NB4 (cell line): ENCODE measurements around the gene IL22RA2.
"Not testable (repeated sequence)": the region's sequence is repeated elsewhere in the genome, so short reads cannot be mapped to it uniquely, and the experiment has no call there.

Source experiments
- DNase-seq: peaks from one replicate; pipeline ENCODE4 v3.0.0; 2010; ENCODE audit warnings: low read depth
- H3K4me3 ChIP-seq: one replicate; pipeline ENCODE4 v1.5.1; 2011; ENCODE audit warnings: mild to moderate bottlenecking, low read depth, low read length, moderate library complexity
- MYC ChIP-seq: IDR thresholded peaks from 2 replicates; pipeline ENCODE4 v1.6.1; 2011; ENCODE audit warnings: low read depth, low read length
- POLR2A ChIP-seq: IDR thresholded peaks from 2 replicates; pipeline ENCODE4 v1.6.1; 2011; ENCODE audit warnings: mild to moderate bottlenecking; ENCODE audit not compliant: insufficient read length; ENCODE audit errors: extremely low read depth
- TF ChIP-seq, protein P1 (sequence below): IDR thresholded peaks from one replicate; pipeline ENCODE4 v1.5.1; 2012; ENCODE audit warnings: low read depth, low read length
- TF ChIP-seq, protein P2 (sequence below): IDR thresholded peaks from 2 replicates; pipeline ENCODE4 v1.6.1; 2011; ENCODE audit warnings: low read depth, low read length

Gene IL22RA2

DNA sequence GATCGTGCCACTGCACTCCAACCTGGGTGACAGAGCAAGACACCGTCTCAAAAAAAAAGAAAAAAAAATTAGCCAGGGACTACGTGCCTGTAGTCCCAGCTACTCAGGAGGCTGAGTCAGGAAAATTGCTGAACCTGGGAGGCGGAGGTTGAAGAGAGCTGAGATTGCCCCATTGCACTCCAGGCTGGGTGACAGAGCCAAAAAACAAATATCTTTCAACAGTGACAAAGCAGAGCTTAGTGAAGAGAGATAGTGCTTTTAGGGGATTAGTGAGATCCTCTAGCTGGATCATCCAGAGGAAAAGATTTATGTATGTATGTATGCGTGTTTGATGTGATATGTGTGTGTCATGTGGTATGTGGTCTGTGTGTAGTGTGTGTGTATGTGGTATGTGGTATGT lies 56.6 kb downstream of the IL22RA2 start:
- DNase-seq = no peak
- TF ChIP-seq, protein P1, sequence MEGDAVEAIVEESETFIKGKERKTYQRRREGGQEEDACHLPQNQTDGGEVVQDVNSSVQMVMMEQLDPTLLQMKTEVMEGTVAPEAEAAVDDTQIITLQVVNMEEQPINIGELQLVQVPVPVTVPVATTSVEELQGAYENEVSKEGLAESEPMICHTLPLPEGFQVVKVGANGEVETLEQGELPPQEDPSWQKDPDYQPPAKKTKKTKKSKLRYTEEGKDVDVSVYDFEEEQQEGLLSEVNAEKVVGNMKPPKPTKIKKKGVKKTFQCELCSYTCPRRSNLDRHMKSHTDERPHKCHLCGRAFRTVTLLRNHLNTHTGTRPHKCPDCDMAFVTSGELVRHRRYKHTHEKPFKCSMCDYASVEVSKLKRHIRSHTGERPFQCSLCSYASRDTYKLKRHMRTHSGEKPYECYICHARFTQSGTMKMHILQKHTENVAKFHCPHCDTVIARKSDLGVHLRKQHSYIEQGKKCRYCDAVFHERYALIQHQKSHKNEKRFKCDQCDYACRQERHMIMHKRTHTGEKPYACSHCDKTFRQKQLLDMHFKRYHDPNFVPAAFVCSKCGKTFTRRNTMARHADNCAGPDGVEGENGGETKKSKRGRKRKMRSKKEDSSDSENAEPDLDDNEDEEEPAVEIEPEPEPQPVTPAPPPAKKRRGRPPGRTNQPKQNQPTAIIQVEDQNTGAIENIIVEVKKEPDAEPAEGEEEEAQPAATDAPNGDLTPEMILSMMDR = no peak
- TF ChIP-seq, protein P2, sequence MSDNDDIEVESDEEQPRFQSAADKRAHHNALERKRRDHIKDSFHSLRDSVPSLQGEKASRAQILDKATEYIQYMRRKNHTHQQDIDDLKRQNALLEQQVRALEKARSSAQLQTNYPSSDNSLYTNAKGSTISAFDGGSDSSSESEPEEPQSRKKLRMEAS = no peak
- TF ChIP-seq POLR2A (no peak), MYC (no peak)
- H3K4me3 ChIP-seq = no peak overlapping the region

DNA sequence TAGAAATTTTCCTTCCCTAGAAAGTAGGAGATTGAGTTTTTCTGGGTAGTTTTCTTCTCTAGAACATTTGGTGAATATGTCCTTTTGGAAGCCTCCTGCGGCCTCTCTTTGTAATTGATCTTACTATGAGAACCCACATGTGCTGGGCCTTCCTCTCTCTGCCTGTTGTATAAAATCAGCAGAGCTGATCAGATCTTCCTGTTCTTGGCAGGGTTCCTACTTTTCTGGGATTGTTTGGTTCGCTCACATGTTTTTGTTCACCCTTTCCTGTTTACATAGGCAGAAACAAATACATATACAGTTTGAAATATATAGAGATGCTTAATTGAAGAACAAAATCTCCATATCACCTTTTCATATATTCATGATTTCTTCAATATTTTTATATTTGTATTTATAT lies 57.8 kb downstream of the IL22RA2 start:
- DNase-seq = no peak
- TF ChIP-seq, protein P1 = no peak
- TF ChIP-seq, protein P2 = no peak
- TF ChIP-seq POLR2A (no peak), MYC (no peak)
- no peak overlapping the region for H3K4me3 ChIP-seq

DNA sequence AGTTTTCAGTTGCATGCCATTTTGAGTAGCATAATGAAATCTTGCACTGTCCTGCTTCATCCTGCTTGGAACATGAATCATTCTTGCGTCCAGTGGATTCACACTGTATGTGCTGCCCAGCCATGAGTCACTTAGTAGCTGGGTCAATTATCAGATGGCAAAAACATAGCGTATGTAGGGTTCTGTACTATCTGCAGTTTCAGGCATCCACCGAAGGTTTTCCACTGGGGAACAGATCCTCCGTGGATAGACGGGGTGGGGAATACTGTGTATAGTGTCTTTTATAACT lies 61.4 kb downstream of the IL22RA2 start:
- no peak for TF ChIP-seq POLR2A
- TF ChIP-seq MYC = no peak
- TF ChIP-seq, protein P2 = no peak
- TF ChIP-seq, protein P1 = no peak
- H3K4me3 ChIP-seq = no peak overlapping the region
- DNase-seq = no peak

DNA sequence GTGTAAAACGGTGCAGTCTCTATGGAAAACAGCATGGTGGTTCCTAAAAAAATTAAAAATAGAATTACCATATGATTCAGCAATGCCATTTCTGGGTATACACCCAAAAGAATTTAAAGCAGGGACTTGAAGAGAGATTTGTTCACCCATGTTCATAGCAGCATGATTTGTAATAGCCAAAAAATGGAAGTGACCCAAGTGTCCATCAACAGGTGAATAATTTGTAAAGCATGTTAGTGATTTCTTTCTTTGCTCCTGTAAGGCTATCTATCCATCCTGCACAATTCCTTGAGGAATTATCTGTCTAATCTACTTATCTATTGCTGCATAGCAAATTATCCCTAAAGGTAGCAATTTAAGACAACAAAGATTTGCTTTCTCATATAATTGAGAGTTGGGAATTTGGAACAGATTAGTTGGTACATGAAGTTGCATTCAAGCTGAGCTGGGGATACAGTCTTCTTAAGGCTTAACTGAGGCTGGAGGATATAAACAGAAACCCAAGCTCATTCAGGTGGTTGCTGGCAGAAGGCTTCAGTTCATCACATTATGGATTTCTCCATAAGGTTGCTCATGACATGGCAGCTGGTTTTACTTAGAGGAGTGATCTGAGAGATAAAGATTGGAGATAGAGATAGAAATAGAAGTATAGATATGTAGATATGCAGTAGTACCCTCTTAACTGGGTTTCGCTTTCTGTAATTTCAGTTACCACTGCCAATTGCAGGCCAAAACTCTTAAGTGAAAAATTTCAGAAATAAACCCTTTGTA lies 62.0 kb downstream of the IL22RA2 start:
- no peak overlapping the region for H3K4me3 ChIP-seq
- TF ChIP-seq MYC (no peak), POLR2A (no peak)
- TF ChIP-seq, protein P2 = no peak
- TF ChIP-seq, protein P1 = no peak
- DNase-seq = no peak

DNA sequence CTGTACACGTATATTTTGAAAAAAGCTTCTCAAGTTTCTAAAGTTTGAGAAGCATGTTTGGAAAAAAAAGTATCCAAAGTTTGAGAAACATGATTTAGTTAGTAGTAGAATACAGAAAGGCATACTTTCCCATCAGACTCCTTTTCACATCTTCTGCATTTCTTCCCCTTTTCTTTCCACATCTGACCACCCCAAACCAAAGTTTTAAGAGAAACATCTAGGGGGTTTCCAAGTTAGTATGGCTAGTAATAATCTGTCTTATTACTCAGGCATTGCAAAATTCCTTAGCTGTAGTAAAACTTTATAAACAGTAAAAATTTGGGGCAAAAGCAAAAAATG lies 65.7 kb downstream of the IL22RA2 start:
- no peak for DNase-seq
- no peak overlapping the region for H3K4me3 ChIP-seq
- TF ChIP-seq, protein P2 = no peak
- TF ChIP-seq, protein P1 = no peak
- no peak for TF ChIP-seq POLR2A
- TF ChIP-seq MYC = no peak

DNA sequence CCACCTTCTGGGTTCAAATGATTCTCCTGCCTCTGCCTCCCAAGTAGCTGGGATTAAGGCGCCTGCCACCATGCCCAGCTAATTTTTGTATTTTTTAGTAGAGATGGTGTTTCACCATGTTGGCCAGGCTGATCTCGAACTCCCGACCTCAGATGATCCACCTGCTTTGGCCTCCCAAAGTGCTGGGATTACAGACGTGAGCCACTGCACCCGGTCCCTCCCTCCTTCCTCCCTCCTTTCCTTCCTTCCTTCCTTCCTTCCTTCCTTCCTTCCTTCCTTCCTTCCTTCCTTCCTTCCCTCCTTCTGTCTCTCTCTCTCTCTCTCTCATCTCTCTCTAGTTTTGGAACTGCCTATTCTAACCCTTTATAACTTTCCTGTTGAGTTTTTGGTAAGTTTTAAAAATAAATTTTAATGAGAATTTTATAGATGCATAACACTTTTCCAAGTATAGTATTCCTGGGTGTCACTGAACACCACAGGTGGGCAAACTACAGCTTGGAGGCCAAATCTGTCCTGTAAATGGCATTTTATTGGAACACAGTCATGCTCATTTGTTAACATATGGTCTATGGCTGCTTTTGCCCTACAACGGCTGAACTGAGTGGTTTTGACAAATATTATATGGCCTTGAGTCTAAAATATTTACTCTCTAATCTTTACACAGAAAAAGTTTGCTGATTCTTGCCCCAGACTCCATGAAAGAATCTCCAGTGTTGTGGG lies 66.2 kb downstream of the IL22RA2 start:
- DNase-seq, H3K4me3 ChIP-seq: not testable (repeated sequence)
